Measurements from ENCODE around the gene NUP210L.
"Not testable (repeated sequence)": the region's sequence is repeated elsewhere in the genome, so short reads cannot be mapped to it uniquely, and the experiment has no call there.

NUP210L gene

DNA sequence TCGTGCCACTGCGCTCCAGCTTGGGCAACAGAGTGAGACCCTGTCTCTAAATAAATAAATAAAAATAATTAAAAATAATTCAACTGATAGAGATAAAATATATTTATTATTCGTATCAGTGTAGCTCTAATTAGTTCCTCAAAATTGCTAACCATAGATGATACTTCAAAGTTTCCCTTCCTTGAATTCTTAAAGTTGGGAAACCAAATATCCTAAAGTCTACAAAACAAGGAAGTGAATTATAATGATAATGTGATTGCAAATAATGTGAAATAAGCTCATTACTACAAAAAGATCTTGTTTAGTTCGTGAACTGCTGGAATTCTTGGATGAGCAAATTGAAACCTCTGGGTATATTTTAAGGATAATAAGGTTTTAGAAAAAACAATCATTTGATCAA, 60.5 kb downstream of the NUP210L start:
- DNase-seq = no peak

DNA sequence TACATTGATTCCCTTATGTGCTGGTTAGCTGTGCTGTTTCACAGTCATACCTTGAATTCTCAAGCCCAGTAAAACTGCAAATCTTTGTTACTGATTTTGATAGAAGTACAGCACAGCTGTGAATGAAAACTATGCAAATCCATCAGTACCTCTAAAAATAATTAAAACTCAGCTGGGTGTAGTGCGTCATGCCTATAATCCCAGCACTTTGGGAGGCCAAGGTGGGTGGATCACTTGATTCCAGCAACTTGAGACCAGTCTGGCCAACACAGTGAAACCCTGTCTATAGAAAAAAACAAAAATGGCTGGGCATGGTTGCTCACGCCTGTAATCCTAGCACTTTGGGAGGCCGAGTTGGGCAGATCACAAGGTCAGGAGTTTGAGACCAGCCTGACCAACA, 61.2 kb downstream of the NUP210L start:
- no peak for DNase-seq

DNA sequence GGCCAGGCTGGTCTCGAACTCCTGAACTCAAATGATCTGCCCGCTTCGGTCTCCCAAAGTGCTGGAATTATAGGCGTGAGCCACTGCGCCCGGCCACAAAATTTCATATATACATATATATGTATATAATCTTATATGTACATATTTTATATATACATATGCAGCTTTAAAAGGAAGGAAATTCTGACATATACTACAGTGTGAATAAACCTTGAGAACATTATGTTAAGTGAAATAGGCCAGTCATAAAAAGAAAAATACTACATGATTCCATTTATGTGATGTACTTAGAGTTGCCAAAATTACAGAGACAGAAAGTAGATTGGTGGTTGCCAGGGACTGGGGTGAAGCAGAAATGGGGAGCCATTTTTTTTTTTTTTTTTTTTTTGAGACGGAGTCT, 63.2 kb downstream of the NUP210L start:
- no peak for DNase-seq

DNA sequence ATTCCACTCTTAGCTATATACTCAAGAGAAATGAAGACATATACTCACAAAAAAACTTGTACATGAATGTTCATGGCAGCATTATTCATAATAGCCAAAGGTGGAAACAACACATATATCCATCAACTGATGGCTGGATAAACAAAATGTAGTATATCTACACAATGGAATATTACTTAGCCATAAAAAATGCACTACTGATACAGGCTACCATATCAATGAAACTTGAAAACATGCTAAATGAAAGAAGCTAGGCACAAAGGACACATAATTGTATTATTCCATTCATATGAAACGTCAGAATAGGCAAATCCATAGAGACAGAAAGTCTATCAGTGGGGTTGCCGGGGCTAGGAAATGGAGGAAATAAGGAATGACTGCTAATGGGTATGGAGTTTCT, 67.3 kb downstream of the NUP210L start:
- DNase-seq = no peak

DNA sequence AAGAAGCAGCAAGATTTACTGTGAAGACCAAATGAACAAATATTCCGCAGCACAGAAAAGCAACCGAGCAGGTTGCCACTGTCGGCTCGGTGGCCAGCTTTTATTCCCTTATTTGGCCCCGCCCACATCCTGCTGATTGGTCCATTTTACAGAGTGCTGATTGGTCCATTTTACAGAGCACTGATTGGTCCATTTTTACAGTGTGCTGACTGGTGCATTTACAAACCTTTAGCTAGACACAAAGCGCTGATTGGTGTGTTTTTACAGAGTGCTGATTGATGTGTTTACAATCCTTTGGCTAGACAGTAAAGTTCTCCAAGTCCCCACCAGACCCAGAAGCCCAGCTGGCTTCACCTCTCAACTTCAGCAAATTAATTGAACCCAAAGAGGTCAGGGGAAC, 71.8 kb downstream of the NUP210L start:
- not testable (repeated sequence) for DNase-seq

DNA sequence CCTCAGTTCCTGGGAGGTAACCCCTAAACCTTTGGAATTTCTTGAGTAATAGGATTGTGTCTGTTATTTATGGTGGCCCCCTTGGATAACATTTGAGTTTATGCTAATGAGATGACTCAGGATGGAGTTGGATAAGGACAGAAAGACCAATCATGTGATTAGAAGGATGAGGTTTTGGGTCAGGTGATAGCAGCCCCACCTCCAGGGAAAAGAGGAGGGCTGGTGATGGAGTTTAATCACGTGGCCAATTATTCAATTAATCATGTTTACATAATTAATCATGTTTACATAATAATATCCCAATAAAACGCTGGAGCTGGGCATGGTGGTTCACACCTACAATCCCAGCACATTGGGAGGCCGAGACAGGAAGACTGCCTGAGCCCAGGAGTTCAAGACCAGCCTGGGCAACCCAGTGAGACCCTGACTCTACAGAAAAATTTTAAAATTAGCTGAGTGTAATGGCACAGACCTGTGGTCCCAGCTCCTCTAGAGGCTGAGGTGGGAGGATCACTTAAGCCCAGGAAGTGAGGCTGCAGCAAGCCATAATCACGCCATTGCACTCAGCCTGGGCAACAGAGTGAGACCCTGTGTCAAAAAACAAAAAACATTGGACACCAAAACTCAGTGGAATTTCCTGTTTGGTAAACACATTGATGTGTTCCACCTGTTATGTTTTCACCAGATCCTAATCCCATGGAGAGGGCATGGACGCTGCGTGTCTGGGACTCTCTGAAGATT, 73.3 kb downstream of the NUP210L start:
- DNase-seq = no peak

DNA sequence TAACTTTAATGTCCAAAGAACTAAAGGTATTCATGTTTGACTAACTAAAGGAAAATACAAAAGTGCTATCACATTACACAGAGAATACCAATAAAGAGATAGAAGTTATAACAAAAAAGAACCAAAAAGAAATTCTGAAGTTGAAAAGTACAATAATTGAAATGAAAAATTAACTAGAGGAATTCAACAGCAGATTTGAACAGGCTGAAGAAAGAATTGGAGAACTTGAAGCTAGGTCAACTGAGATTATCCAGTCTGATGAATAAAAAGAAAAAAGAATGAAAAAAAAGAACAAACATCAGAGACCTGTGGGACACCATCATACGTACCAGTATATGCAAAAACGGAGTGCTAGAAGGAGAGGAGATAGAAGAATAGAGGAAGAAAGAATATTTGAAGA, 78.5 kb downstream of the NUP210L start:
- DNase-seq = no peak

DNA sequence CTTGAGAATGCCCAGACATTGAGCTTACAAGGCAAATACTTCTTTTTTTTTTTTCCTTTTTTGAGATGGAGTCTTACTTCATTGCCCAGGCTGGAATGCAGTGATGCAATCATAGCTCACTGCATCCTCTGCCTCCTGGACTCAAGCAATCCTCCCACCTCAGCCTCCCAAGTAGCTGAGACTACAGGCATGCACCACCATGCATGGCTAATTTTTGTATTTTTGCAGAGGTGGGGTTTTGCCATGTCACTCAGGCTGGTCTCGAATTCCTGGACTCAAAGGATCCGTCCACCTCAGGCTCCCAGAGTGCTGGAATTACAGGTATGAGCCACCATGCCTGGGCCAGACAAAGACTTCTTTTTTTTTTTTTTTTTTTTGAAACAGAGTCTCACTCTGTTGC, 79.1 kb downstream of the NUP210L start:
- DNase-seq = no peak

DNA sequence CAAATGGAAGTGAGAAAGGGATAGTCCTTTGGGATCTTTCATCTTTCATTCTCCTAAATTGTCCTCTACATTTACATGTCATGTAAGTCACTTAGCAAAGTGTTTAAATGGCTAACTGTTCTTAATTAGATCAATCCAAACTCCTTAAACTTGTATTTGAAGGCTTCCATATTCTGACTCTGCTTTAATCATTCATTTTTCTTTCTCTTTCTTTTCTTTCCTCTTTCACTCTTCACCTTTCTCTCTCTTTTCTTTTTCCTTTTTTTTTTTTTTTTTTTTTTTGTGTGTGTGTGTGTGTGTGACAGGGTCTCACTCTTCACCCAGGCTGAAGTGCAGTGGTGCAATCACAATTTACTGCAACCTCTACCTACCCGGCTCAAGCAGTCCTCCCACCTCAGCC, 92.6 kb downstream of the NUP210L start:
- no peak for DNase-seq

DNA sequence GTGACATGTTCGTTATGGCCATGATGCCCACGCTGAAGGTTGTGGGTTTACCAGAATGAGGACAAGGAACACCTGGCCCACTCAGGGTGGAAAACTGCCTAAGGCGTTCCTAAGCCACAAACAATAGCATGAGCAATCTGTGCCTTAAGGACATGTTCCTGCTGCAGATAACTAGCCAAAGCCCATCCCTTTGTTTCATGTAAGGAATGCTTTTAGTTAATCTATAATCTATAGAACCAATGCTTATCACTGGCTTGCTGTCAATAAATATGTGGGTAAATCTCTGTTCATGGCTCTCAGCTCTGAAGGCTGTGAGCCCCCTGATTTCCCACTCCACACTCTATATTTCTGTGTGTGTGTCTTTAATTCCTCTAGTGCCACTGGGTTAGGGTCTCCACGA, 107.4 kb downstream of the NUP210L start:
- DNase-seq = not testable (repeated sequence)

DNA sequence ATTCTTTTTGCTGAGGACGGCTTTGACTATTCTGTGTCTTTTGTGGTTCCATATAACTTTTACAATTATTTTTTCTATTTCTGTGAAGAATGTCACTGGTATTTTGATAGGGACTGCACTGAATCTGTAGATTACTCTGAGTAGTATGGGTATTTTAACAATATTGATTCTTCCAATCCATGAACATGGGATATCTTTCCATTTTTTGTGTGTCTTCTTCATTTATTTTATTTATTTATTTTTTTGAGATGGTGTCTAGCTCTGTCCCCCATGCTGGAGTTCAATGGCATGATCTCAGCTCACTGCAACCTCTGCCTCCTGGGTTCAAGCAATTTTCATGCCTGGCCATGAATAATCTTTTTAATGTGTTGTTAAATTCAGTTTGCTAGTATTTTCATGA, 121.2 kb downstream of the NUP210L start:
- DNase-seq = not testable (repeated sequence)

DNA sequence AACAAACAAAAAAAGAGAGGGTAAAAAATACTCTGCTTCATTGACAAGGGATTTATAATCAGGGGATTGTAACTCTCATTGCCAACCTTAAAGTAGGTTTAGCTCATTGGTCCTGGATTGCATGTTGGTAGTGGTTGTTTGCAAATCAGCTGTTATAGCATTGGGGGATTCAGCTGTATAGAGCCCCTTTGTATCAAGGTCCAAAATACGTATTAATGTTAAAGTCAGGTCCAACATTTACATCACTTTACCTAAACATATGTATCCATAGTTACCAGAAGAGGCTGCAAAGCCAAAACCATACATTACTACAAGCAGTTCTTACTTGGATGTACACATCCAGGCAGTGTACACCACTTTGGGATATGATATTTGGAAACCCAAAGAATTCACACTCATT, 134.9 kb downstream of the NUP210L start:
- no peak for DNase-seq

DNA sequence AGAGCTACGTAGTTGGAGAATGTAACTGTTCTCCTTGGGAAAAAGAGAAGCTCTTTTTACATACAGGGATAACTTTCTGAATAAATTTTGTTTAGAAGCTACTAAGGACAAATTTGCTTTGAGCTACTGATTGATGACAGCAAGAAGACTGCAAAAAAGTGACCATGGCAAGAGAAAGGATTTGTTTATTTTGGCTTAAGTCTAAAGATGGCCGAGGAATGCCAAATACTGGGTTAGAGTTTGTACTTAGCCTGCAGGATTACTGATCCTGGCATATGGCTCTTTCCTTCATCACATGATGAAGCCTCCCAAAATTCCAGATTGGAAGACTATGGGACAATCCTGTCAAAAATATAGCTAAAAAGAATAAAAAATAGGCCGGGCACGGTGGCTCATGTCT, 135.6 kb downstream of the NUP210L start:
- no peak for DNase-seq

DNA sequence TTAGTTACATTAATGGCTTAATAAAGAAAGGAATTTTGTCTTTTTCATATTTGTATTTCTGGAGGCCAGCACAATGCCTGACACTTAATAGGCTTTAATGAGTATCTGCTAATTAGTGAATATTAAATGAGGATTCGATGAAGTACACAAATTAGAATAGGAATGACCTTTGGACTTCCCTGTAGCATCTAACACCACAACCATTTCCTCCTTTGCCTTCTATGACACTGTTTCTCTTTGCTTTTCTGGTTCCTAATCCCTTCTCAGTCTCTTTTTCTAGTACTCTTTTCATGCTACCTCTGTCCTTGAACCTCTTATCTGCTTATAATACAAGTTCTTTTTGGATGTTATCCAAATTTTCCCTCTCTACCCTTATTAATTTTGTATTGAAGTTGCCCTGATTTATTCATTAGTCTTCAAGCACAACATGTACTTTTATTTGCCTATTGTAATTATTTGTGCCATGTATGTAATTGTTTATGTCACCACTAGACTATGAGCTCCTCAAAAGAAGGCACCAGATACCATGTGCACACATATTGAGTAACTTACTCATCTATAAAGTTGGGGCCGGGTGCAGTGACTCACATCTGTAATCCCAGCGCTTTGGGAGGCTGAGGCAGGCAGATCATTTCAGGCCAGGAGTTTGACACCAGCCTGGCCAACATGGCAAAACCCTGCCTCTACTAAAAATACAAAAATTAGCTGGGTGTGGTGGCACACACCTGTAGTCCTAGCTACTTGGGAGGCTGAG, 140.5 kb downstream of the NUP210L start:
- DNase-seq = no peak

DNA sequence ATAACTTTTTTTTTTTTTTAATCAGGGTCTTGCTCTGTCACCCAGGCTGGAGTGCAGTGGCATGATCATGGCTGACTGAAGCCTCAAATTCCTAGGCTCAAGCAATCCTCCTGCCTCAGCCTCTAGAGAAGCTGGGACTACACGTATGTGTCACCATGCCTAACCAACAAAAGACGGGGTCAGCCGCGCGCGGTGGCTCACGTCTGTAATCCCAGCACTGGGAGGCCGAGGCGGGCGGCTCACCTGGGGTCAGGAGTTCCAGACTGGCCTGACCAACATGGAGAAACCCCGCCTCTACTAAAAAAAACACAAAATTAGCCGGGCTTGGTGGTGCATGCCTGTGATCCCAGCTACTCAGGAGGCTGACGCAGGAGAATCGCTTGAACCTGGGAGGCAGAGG, 142.3 kb downstream of the NUP210L start:
- not testable (repeated sequence) for DNase-seq

DNA sequence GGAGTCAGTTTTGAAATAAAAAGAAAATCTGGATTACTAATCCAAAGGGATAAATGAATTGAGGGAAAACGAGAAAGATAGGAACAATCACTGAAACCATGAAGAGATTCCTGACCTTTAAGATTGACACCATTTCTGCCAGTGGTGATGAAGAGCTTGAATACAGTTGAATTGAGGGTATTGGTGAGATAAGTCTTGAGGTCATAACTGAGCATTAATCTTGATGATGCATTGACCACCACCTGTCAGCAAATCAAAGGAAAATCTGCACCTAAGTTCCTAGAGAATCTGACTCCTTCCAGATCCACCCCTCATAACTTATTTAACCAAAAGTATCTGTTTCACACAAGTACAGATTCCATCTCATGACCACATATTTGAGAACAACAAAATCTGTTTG, 142.7 kb downstream of the NUP210L start:
- DNase-seq = no peak

DNA sequence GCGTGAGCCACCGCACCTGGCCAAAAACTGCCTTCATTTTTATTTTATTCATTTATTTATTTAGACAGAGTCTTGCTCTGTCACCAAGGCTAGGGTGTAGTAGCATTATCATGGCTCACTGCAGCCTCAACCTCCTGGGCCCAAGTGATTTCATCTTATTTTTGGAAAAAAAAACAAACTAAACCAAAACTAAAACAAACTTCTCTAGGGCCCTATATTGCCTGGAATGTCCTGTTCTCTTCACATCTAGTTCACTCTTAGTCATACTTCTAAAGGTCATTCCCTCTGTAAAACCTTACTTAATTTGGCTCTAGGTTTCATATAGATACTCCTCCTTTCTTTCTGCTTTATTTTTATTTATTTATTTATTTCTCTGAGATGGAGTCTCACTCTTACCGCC, 148.7 kb downstream of the NUP210L start:
- no peak for DNase-seq

DNA sequence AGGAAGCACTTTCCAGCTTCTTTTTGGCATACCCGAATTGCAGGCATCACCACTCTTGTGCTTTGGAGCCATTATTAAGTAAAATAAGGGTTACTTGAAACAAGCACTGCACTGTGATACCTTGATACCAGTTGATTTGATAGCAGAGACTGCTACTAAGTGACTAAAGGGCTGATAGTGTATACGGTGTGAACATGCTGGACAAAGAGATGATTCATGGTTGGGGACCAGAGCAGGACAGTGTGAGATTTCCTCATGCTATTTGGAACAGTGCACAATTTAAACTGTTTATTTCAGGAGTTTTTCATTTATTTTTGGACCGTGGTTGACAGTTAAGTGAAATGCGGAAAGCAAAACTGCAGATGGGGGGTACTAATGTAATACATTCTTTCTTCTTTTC, 154.5 kb downstream of the NUP210L start:
- DNase-seq = no peak

DNA sequence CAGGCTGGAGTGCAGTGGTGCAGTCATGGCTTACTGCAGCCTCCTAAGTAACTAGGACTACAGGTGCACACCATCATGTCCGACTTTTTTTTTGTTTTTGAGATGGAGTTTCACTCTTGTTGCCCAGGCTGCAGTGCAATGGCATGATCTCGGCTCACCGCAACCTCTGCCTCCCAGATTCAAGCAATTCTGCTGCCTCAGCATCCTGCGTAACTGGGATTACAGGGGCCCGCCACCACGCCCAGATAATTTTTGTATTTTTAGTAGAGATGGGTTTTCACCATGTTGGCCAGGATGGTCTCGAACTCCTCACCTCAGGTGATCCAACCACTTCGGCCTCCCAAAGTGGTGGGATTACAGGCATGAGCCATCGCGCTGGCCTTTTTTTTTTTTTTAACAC, 158.0 kb downstream of the NUP210L start:
- not testable (repeated sequence) for DNase-seq

DNA sequence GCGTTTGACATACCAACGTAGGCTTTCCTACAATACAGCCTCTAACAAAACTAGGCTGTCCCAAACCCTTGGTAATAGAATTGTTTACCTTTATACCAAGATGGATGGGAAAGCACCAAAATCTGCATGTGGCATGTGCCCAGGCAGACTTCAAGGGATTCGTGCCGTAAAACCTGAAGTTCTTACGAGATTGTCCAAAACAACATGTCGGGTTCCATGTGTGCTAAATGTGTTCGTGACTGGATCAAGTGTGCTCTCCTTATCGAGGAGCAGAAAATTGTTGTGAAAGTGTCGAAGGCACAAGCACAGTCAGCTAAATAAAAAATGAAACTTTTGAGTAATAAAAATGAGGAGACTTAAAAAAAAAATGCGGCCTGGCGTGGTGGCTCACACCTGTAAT, 159.2 kb downstream of the NUP210L start:
- no peak for DNase-seq

DNA sequence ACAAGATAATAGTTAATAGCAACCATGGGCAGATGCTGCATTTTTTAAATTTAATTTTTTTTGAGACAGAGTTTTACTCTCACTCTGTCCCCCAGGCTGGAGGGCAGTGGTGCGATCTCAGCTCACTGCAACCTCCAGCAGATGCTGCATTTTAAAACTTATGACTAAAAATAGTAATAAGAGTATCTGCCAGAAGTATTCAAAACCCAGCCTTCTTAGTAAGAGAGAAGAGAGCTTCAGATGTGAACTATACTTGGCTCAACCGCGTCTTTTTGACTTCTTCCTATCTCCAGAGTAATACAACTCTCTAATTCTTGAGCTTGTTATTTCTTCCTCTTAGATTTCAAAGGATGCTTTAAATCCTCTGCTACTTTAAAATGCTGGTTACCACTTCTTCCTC, 159.7 kb downstream of the NUP210L start:
- DNase-seq = no peak

DNA sequence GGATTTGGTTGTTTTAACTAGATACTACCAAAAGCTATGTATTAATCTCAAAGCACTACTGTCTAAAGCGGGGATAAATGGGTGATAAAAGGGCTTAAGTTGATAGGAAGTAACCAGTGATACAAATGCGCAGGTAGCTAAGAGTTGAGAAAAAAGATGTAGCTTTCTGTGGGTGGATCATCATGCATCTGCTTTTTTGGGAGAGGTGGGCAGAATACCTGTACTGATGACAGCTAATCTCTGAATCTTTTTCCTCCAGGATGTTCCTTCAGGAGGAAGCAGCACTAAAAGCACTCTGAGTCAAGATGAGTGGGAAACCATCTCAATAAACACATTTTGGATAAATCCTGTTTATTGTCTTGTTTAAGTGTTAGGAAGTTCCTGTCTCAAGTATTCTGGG, 163.1 kb downstream of the NUP210L start:
- DNase-seq = no peak

DNA sequence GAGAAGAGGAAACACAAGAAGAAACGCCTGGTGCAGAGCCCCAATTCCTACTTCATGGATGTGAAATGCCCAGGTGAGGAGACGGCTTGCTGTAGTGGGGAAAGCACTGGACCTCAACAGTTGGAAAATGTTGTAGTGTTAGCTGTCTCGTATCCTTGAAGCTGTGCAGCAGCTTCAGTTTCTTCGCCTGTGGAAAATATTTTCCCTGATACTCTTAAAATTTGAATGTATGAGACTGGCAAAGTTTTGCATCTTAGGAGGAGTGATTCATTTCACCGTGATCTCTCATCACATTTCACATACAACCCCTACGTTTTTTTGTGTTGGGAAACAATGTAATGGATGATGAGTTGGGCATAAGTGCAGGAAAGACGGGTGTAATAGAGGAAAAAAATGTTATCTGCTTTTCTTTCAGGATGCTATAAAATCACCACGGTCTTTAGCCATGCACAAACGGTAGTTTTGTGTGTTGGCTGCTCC, 163.7 kb downstream of the NUP210L start:
- no peak for DNase-seq

DNA sequence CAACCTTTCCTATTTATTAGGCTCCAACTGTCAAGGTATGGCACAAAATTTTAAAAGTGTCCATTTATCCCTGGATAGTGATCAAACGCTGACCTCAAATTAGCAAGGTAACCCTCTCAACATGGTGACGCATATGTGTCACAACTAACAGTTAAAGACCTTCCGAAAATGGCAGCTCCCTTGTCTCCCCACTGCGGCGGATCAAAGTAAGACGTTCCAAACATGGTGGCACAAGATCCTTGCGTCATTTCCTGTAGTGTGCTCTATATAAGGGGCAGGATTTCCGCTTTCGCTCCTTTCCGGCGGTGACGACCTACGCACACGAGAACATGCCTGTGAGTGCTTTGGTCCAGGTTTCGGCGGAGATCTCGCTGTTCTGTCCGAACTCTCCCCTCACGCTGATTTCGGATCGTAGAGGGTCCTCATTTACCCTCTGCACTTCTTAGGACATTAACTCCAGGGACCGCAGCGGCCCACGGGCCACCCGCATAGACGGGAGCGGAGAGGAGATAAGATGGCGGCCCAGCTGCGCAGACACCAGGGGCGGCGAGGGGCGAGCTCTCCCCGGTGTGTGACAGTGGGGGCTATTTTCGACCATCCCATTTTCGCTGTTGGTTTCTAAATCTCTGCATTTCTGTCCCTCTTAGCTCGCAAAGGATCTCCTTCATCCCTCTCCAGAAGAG, 164.3 kb downstream of the NUP210L start, which contains the start of gene RPS27:
Gene RPS27, plus strand, starts transcription at position 295 of the 683 bp plus-strand sequence. Its CDS starts 35 bp downstream, at position 330.
- DNase-seq = peak; percentile 90 to 91
